Tibial nerve (tissue), 4 donors: Measurements from ENCODE around the gene AADACL3.

ENCODE experiments used
- CTCF ChIP-seq, 5 experiments: fragments of 200-600 bp in 3 of 5; fragments of 450-650 bp in 2 of 5; sonication (generic) in 3 of 5; IDR thresholded peaks; one replicate each; pipeline ENCODE4 v1.5.1; 2016 to 2019; ENCODE audit warnings: antibody characterized with exemption in 5 of 5, mild to moderate bottlenecking in 3 of 5, moderate library complexity in 2 of 5
- EP300 ChIP-seq, 2 donors: sonication (generic); formaldehyde crosslinking; IDR thresholded peaks; one replicate each; pipeline ENCODE4 v1.6.1; 2017; ENCODE audit warnings: antibody characterized with exemption in 2 of 2, mild to moderate bottlenecking in 1 of 2
- POLR2A ChIP-seq, 2 donors: fragments of 450-650 bp; IDR thresholded peaks; one replicate each; pipeline ENCODE4 v1.6.1; 2017; ENCODE audit warnings: antibody characterized with exemption in 2 of 2, mild to moderate bottlenecking in 2 of 2, moderate library complexity in 2 of 2

- TF ChIP-seq EP300 (IDR thresholded peaks at IDR 0.05) (no peak), CTCF (IDR thresholded peaks at IDR 0.05) (no peak), POLR2A (IDR thresholded peaks at IDR 0.05) (no peak)
Observed at GRCh38 chr1:12769976-12770505, 54.1 kb downstream of the AADACL3 start.
